Measurements from ENCODE around the gene SP3. TPM values are rescaled to one million over a fixed set of nuclear protein-coding genes. Genes with fewer than 3 reads are reported as not detected.
A peak's percentile ranks its signal among the peaks of the same experiment; 100 is the strongest.

The SP3 gene
- polyA plus RNA-seq, 1 donor (not counting 4 experiments of a cell fraction or from before 2014, with no cell fraction given) = 46.7 TPM

- no peaks in the 10 kb centered on the region for H3K4me1 ChIP-seq (ENCODE audit: control insufficient read depth, extremely low read depth, insufficient read depth, low read length)
- H3K36me3 ChIP-seq (ENCODE audit: control insufficient read depth in 2 of 2, extremely low read depth in 1 of 2, insufficient read depth in 2 of 2, low read length in 2 of 2) = no peaks in the 10 kb centered on the region
- no peak for DNase-seq (ENCODE audit: low read depth, low spot score)
- no peak overlapping the region for H3K27ac ChIP-seq (ENCODE audit: control insufficient read depth, insufficient read depth, low read length)
- no peak overlapping the region for H3K4me3 ChIP-seq (ENCODE audit: control insufficient read depth in 2 of 3, extremely low read depth in 1 of 3, insufficient read depth in 2 of 3, low read depth in 1 of 3, low read length in 3 of 3)
- no peak for FAIRE-seq
- H2AFZ ChIP-seq (ENCODE audit: control insufficient read depth, low read length) = no peak overlapping the region
- no peaks in the 10 kb centered on the region for H3K9me1 ChIP-seq (ENCODE audit: control insufficient read depth, extremely low read depth, insufficient read depth, low read length)
- no peak overlapping the region for H3K4me2 ChIP-seq (ENCODE audit: control insufficient read depth, extremely low read depth, insufficient read depth, low read depth, low read length)
- TF ChIP-seq EZH2 (IDR thresholded peaks at IDR 0.05; ENCODE audit: low read length) = no peak
- no peak for TF ChIP-seq CTCF (optimal IDR thresholded peaks at IDR 0.05 in 1 of 3, IDR thresholded peaks at IDR 0.05 in 1 of 3, conservative IDR thresholded peaks at IDR 0.05 in 1 of 3; ENCODE audit: extremely low read depth in 1 of 3, insufficient read depth in 2 of 3, low read length in 3 of 3)
- no peaks in the 10 kb centered on the region for H4K20me1 ChIP-seq (ENCODE audit: control insufficient read depth, extremely low read depth, insufficient read depth, low read length)
- H3K27me3 ChIP-seq (ENCODE audit: control insufficient read depth, extremely low read depth, insufficient read depth, low read length) = no peaks in the 10 kb centered on the region
- dilution Hi-C loops (cut with MboI; ENCODE audit: extremely low pct_ligation_motif_present, low sequenced_read_pairs) = no loop called here
- H3K79me2 ChIP-seq (ENCODE audit: control insufficient read depth, insufficient read depth, low read length) = no peaks in the 10 kb centered on the region
- no peak overlapping the region for H3K9ac ChIP-seq (ENCODE audit: control insufficient read depth, extremely low read depth, insufficient read depth, low read length)
- peaks cover 2% of the 10 kb centered on the region for H3K9me3 ChIP-seq (ENCODE audit: control insufficient read depth, low read depth, low read length)
Measured at GRCh38 chr2:173886613-173887012, 78.6 kb downstream of the SP3 start.

GRCh38 chr2:173884025-173884802 is 81.0 kb downstream of the SP3 start:
- FAIRE-seq = no peak
- no peaks in the 10 kb centered on the region for H4K20me1 ChIP-seq (ENCODE audit: control insufficient read depth, extremely low read depth, insufficient read depth, low read length)

More at GRCh38 chr2:173884025-173884802, 81.0 kb downstream of the SP3 start:
- Histone ChIP-seq H3K27me3 (ENCODE audit: control insufficient read depth, extremely low read depth, insufficient read depth, low read length) (no peaks in the 10 kb centered on the region), H3K27ac (ENCODE audit: control insufficient read depth, insufficient read depth, low read length) (no peak overlapping the region), H3K4me3 (ENCODE audit: control insufficient read depth in 2 of 3, extremely low read depth in 1 of 3, insufficient read depth in 2 of 3, low read depth in 1 of 3, low read length in 3 of 3) (no peak overlapping the region), H3K4me2 (ENCODE audit: control insufficient read depth, extremely low read depth, insufficient read depth, low read depth, low read length) (no peak overlapping the region), H3K79me2 (ENCODE audit: control insufficient read depth, insufficient read depth, low read length) (no peaks in the 10 kb centered on the region), H3K4me1 (ENCODE audit: control insufficient read depth, extremely low read depth, insufficient read depth, low read length) (no peaks in the 10 kb centered on the region), H3K9me3 (ENCODE audit: control insufficient read depth, low read depth, low read length) (peaks cover under 1% of the 10 kb centered on the region), H3K9ac (ENCODE audit: control insufficient read depth, extremely low read depth, insufficient read depth, low read length) (no peak overlapping the region), H3K36me3 (ENCODE audit: control insufficient read depth in 2 of 2, extremely low read depth in 1 of 2, insufficient read depth in 2 of 2, low read length in 2 of 2) (no peaks in the 10 kb centered on the region), H2AFZ (ENCODE audit: control insufficient read depth, low read length) (no peak overlapping the region), H3K9me1 (ENCODE audit: control insufficient read depth, extremely low read depth, insufficient read depth, low read length) (no peaks in the 10 kb centered on the region)
- DNase-seq (ENCODE audit: low read depth, low spot score) = no peak
- TF ChIP-seq EZH2 (IDR thresholded peaks at IDR 0.05; ENCODE audit: low read length) (no peak), CTCF (optimal IDR thresholded peaks at IDR 0.05 in 1 of 3, IDR thresholded peaks at IDR 0.05 in 1 of 3, conservative IDR thresholded peaks at IDR 0.05 in 1 of 3; ENCODE audit: extremely low read depth in 1 of 3, insufficient read depth in 2 of 3, low read length in 3 of 3) (peak; percentile 38 to 55 (median 54))
- dilution Hi-C loops (cut with MboI; ENCODE audit: extremely low pct_ligation_motif_present, low sequenced_read_pairs) = no loop called here

Data from keratinocyte (primary cell).